ENCODE data around the gene SUCO. TPM values are rescaled to one million over a fixed set of nuclear protein-coding genes. Genes with fewer than 3 reads are reported as not detected.

SUCO gene
- total RNA-seq, 1 experiment from 2014 or later, result 22.6 TPM

DNA sequence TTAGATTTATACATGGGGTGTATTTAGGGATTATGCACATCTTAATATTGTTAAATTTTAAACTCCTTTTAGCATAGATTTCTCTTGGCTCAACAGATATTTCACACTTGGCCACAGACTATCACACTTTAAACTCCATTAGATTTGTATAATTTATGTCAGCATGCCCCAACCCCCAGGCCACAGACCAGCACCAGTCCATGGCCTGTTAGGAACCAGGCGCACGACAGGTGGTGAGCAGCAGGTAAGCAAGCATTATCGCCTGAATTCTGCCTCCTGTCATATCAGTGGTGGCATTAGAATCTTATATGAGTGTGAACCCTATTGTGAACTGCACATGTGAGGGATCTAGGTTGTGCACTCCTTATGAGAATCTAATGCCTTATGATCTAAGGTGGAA lies 34.8 kb downstream of the SUCO start:
- TF ChIP-seq JUND (IDR thresholded peaks at IDR 0.05) (no peak), POLR2A (IDR thresholded peaks at IDR 0.05; ENCODE audit: borderline replicate concordance, extremely low read depth, insufficient read depth, insufficient read length) (no peak)
- no TSS peak for BruUV-seq (replicated peaks)
- H3K9ac ChIP-seq (ENCODE audit: low read length), result no peak overlapping the region
- ATAC-seq, result no peak
- H3K4me1 ChIP-seq (ENCODE audit: control insufficient read depth in 1 of 2, insufficient read depth in 2 of 2, low read length in 2 of 2), result no peaks in the 10 kb centered on the region
- RAD21 ChIA-PET (ENCODE audit: low non-redundant PET in 1 of 2, low total read pairs in 2 of 2, uncharacterized antibody in 2 of 2, unreplicated experiment in 2 of 2), result no interaction called here
- no peak overlapping the region for H3K27ac ChIP-seq (ENCODE audit: low read depth, low read length)
- no peak overlapping the region for H3K4me3 ChIP-seq (replicated peaks in 1 of 2; ENCODE audit: low read depth in 1 of 2, low read length in 2 of 2)
- no peaks in the 10 kb centered on the region for H3K27me3 ChIP-seq (ENCODE audit: insufficient read depth, low read length)
- H3K36me3 ChIP-seq (ENCODE audit: control insufficient read depth in 1 of 2, insufficient read depth in 2 of 2, low read length in 2 of 2), result peaks cover 6% of the 10 kb centered on the region in 2 experiments; a peak in 3 of 4 replicates
- POLR2A ChIA-PET, result no interaction called here
- intact Hi-C loops (cut with micrococcal nuclease), result no loop called here
- H4K20me1 ChIP-seq (ENCODE audit: insufficient read depth), result no peaks in the 10 kb centered on the region
- H3K79me2 ChIP-seq (ENCODE audit: insufficient read depth, low read length), result no peaks in the 10 kb centered on the region
- no peak for DNase-seq (ENCODE audit: low read depth, low spot score)
- no peaks in the 10 kb centered on the region for H3K9me2 ChIP-seq (ENCODE audit: insufficient read depth)
- no peak overlapping the region for H3K4me2 ChIP-seq (ENCODE audit: low read length)
- no peaks in the 10 kb centered on the region for H3K9me3 ChIP-seq (ENCODE audit: control insufficient read depth in 1 of 2, insufficient read depth in 1 of 2, low read depth in 1 of 2, low read length in 2 of 2)
- CTCF ChIA-PET, result no interaction called here
- no peak overlapping the region for H2AFZ ChIP-seq (ENCODE audit: low read depth, low read length, poor library complexity, severe bottlenecking)

DNA sequence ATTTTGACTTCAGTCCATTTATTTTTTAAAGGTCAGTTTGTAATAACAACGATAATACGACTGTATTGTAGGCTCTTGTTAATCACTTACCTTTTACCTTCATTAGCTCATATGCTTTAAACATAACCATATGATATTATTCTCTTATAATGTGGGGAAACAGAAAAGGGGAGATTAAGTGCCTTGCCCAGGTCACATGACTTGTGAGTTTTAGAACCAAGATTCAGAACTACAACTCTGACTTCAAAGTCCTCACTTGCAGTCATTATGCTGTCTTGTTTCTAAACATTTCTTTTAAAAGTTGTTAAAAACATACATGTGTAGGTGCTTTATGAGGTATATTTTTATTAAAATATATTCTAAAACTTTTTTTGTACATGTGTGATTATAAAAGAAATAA lies 41.1 kb downstream of the SUCO start:
- Histone ChIP-seq H3K9me2 (ENCODE audit: insufficient read depth) (no peaks in the 10 kb centered on the region), H3K9me3 (ENCODE audit: control insufficient read depth in 1 of 2, insufficient read depth in 1 of 2, low read depth in 1 of 2, low read length in 2 of 2) (no peaks in the 10 kb centered on the region), H3K9ac (ENCODE audit: low read length) (no peak overlapping the region), H4K20me1 (ENCODE audit: insufficient read depth) (no peaks in the 10 kb centered on the region), H3K36me3 (ENCODE audit: control insufficient read depth in 1 of 2, insufficient read depth in 2 of 2, low read length in 2 of 2) (peaks cover 6 to 8% of the 10 kb centered on the region in 2 experiments; a peak in 3 of 4 replicates), H3K4me2 (ENCODE audit: low read length) (no peak overlapping the region), H3K4me3 (replicated peaks in 1 of 2; ENCODE audit: low read depth in 1 of 2, low read length in 2 of 2) (no peak overlapping the region), H3K27me3 (ENCODE audit: insufficient read depth, low read length) (no peaks in the 10 kb centered on the region), H3K4me1 (ENCODE audit: control insufficient read depth in 1 of 2, insufficient read depth in 2 of 2, low read length in 2 of 2) (no peaks in the 10 kb centered on the region), H3K79me2 (ENCODE audit: insufficient read depth, low read length) (no peaks in the 10 kb centered on the region), H3K27ac (ENCODE audit: low read depth, low read length) (no peak overlapping the region), H2AFZ (ENCODE audit: low read depth, low read length, poor library complexity, severe bottlenecking) (no peak overlapping the region)
- ChIA-PET RAD21 (ENCODE audit: low non-redundant PET in 1 of 2, low total read pairs in 2 of 2, uncharacterized antibody in 2 of 2, unreplicated experiment in 2 of 2) (no interaction called here), CTCF (no interaction called here), POLR2A (no interaction called here)
- ATAC-seq (no peak), DNase-seq (ENCODE audit: low read depth, low spot score) (no peak)
- intact Hi-C loops (cut with micrococcal nuclease), result no loop called here
- BruUV-seq (replicated peaks), result no TSS peak
- no peak for TF ChIP-seq ZNF274 (IDR thresholded peaks at IDR 0.05; ENCODE audit: low read depth, low read length)
- no peak for TF ChIP-seq EZH2phosphoT487 (IDR thresholded peaks at IDR 0.05; ENCODE audit: borderline replicate concordance)
- no peak for TF ChIP-seq MAX (IDR thresholded peaks at IDR 0.05)
- TF ChIP-seq SIN3A (IDR thresholded peaks at IDR 0.05; ENCODE audit: low read depth), result no peak
- TF ChIP-seq, protein P1, sequence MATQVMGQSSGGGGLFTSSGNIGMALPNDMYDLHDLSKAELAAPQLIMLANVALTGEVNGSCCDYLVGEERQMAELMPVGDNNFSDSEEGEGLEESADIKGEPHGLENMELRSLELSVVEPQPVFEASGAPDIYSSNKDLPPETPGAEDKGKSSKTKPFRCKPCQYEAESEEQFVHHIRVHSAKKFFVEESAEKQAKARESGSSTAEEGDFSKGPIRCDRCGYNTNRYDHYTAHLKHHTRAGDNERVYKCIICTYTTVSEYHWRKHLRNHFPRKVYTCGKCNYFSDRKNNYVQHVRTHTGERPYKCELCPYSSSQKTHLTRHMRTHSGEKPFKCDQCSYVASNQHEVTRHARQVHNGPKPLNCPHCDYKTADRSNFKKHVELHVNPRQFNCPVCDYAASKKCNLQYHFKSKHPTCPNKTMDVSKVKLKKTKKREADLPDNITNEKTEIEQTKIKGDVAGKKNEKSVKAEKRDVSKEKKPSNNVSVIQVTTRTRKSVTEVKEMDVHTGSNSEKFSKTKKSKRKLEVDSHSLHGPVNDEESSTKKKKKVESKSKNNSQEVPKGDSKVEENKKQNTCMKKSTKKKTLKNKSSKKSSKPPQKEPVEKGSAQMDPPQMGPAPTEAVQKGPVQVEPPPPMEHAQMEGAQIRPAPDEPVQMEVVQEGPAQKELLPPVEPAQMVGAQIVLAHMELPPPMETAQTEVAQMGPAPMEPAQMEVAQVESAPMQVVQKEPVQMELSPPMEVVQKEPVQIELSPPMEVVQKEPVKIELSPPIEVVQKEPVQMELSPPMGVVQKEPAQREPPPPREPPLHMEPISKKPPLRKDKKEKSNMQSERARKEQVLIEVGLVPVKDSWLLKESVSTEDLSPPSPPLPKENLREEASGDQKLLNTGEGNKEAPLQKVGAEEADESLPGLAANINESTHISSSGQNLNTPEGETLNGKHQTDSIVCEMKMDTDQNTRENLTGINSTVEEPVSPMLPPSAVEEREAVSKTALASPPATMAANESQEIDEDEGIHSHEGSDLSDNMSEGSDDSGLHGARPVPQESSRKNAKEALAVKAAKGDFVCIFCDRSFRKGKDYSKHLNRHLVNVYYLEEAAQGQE (IDR thresholded peaks at IDR 0.05; ENCODE audit: low read depth), result no peak
- no peak for TF ChIP-seq ELF1 (IDR thresholded peaks at IDR 0.05; ENCODE audit: borderline replicate concordance, low read depth)
- TF ChIP-seq TCF7L2 (IDR thresholded peaks at IDR 0.05; ENCODE audit: borderline replicate concordance, extremely low read depth, insufficient read depth, insufficient read length), result no peak
- TF ChIP-seq POLR2A (IDR thresholded peaks at IDR 0.05; ENCODE audit: borderline replicate concordance, extremely low read depth, insufficient read depth, insufficient read length), result no peak

All from HCT116 (cell line).